CD14-positive monocyte (primary cell): Measurements from ENCODE around the gene PAQR7. TPM values are rescaled to one million over a fixed set of nuclear protein-coding genes. Genes with fewer than 3 reads are reported as not detected.

ENCODE experiments used
- DNase-seq, 3 donors: peaks; one replicate each; pipeline ENCODE4 v3.0.0-alpha.2; 2011 to 2022
- H2AFZ ChIP-seq: 2 replicates; pipeline ENCODE4 v1.6.0; 2012; ENCODE audit warnings: mild to moderate bottlenecking, low read depth, low read length, inconsistent platforms; ENCODE audit not compliant: insufficient read depth, poor library complexity, severe bottlenecking
- H3K27ac ChIP-seq, 2 donors: 1 replicate in 1 of 2; 2 replicates in 1 of 2; pipeline ENCODE4 v1.5.1; 2012 to 2013; ENCODE audit warnings: low read length in 2 of 2, control low read depth in 1 of 2, inconsistent platforms in 1 of 2, low read depth in 1 of 2, mild to moderate bottlenecking in 1 of 2
- H3K27me3 ChIP-seq, 2 donors: one replicate each; pipeline versions ENCODE4 v1.6.0 to v1.6.1; 2011 to 2013; ENCODE audit warnings: low read length in 2 of 2; ENCODE audit not compliant: control insufficient read depth in 2 of 2, insufficient read depth in 2 of 2
- H3K36me3 ChIP-seq, 2 donors: replicated peaks in 1 of 2; 1 replicate in 1 of 2; 2 replicates in 1 of 2; pipeline versions ENCODE4 v1.5.1 to v1.6.1; 2012 to 2013; ENCODE audit warnings: low read length in 2 of 2, control low read depth in 1 of 2, inconsistent platforms in 1 of 2, mild to moderate bottlenecking in 1 of 2; ENCODE audit not compliant: insufficient read depth in 2 of 2, control insufficient read depth in 1 of 2
- H3K4me1 ChIP-seq, 2 donors: 1 replicate in 1 of 2; 2 replicates in 1 of 2; pipeline versions ENCODE4 v1.5.1 to v1.6.1; 2012 to 2013; ENCODE audit warnings: low read length in 2 of 2, control low read depth in 1 of 2, inconsistent platforms in 1 of 2, mild to moderate bottlenecking in 1 of 2, moderate library complexity in 1 of 2; ENCODE audit not compliant: insufficient read depth in 2 of 2, control insufficient read depth in 1 of 2
- H3K4me2 ChIP-seq: replicated peaks from 2 replicates; pipeline ENCODE3; 2012; ENCODE audit warnings: low read length, moderate library complexity, mild to moderate bottlenecking; ENCODE audit not compliant: poor library complexity, severe bottlenecking; ENCODE audit errors: extremely low read depth
- H3K4me3 ChIP-seq, 3 experiments: fragments of 200-600 bp in 1 of 3; sonication (generic) in 1 of 3; replicated peaks in 1 of 3; 1 replicate in 2 of 3; 2 replicates in 1 of 3; pipeline ENCODE4 v1.5.1; 2011 to 2013; ENCODE audit warnings: low read length in 3 of 3, mild to moderate bottlenecking in 3 of 3, control low read depth in 2 of 3, low read depth in 2 of 3, inconsistent platforms in 1 of 3, moderate library complexity in 1 of 3
- H3K79me2 ChIP-seq: 2 replicates; pipeline ENCODE4 v1.6.0; 2012; ENCODE audit warnings: mild to moderate bottlenecking, control low read depth, inconsistent platforms, low read length, moderate library complexity; ENCODE audit not compliant: insufficient read depth
- H3K9ac ChIP-seq: 2 replicates; pipeline ENCODE4 v1.6.0; 2017; ENCODE audit warnings: low read length, mild to moderate bottlenecking; ENCODE audit not compliant: insufficient read depth, poor library complexity, severe bottlenecking
- H3K9me3 ChIP-seq, 2 donors: replicated peaks in 1 of 2; 1 replicate in 1 of 2; 2 replicates in 1 of 2; pipeline versions ENCODE4 v1.5.1 to v1.6.1; 2012 to 2013; ENCODE audit warnings: low read length in 2 of 2, control low read depth in 1 of 2; ENCODE audit not compliant: control insufficient read depth in 1 of 2, insufficient read depth in 1 of 2
- H4K20me1 ChIP-seq: 2 replicates; pipeline ENCODE4 v1.6.0; 2012; ENCODE audit warnings: mild to moderate bottlenecking, low read length, control low read depth, moderate library complexity; ENCODE audit not compliant: insufficient read depth
- H3K27ac Mint-ChIP-seq, 7 donors: one replicate each; pipeline ENCODE4 v1.8.0; 2020; ENCODE audit warnings: mild to moderate bottlenecking in 7 of 7, mixed read lengths in 7 of 7, moderate library complexity in 6 of 7, inconsistent platforms in 2 of 7
- H3K27me3 Mint-ChIP-seq, 3 donors: one replicate each; pipeline ENCODE4 v1.8.0; 2021 to 2022; ENCODE audit warnings: low read depth in 3 of 3, mild to moderate bottlenecking in 3 of 3, mixed read lengths in 3 of 3, moderate library complexity in 3 of 3, inconsistent platforms in 1 of 3
- H3K36me3 Mint-ChIP-seq, 2 donors: one replicate each; pipeline ENCODE4 v1.8.0; 2020; ENCODE audit warnings: mixed read lengths in 2 of 2, inconsistent platforms in 1 of 2, mild to moderate bottlenecking in 1 of 2
- H3K4me1 Mint-ChIP-seq: one replicate; pipeline ENCODE4 v1.8.0; 2020; ENCODE audit warnings: mild to moderate bottlenecking, mixed read lengths
- H3K4me3 Mint-ChIP-seq, 2 donors: one replicate each; pipeline ENCODE4 v1.8.0; 2020; ENCODE audit warnings: mild to moderate bottlenecking in 2 of 2, mixed read lengths in 2 of 2, moderate library complexity in 1 of 2
- H3K9me3 Mint-ChIP-seq, 7 donors: one replicate each; pipeline ENCODE4 v1.8.0; 2020 to 2022; ENCODE audit warnings: mixed read lengths in 7 of 7, mild to moderate bottlenecking in 6 of 7, moderate library complexity in 6 of 7, inconsistent platforms in 2 of 7
- CTCF ChIP-seq: fragments of 200-600 bp; IDR thresholded peaks from one replicate; pipeline ENCODE4 v1.8.0; 2022; ENCODE audit warnings: antibody characterized with exemption, mild to moderate bottlenecking
- WGBS: methylation state at CpG from one replicate; pipeline ENCODE4 v1.1.5; 2013; ENCODE audit warnings: missing lambda C conversion rate; ENCODE audit not compliant: insufficient coverage; 5-methylcytosine and 5-hydroxymethylcytosine counted together
- intact Hi-C, 2 donors: fragments of 100-400 bp; cut with micrococcal nuclease; formaldehyde crosslinking; loops; one replicate each; pipeline versions ENCODE4 v1.15.0 to v1.15.1; 2023
- polyA plus RNA-seq, 3 donors: library from polyadenylated mRNA; depleted of rRNA in 1 of 3; unstranded in 2 of 3; stranded (reverse) in 1 of 3; fragments of 300-500 nt in 2 of 3; fragments of >200 nt in 1 of 3; fragmentation: Illumina TruSeq in 2 of 3; gene quantifications; 1 replicate in 2 of 3; 2 replicates in 1 of 3; pipeline ENCODE4 v1.2.3, GENCODE V29; 2012 to 2021

Gene PAQR7
- polyA plus RNA-seq, 3 donors, result 0.92 to 13.3 (median 1.0) TPM

- Mint-ChIP-seq H3K4me1 (peaks cover 5% of the 10 kb centered on the region), H3K36me3 (no peaks in the 10 kb centered on the region), H3K9me3 (peaks cover 0 to 1% (median 0%) of the 10 kb centered on the region in 7 donors), H3K27me3 (peaks cover 0 to 3% (median 2%) of the 10 kb centered on the region in 3 donors), H3K27ac (no peak overlapping the region), H3K4me3 (no peak overlapping the region)
- TF ChIP-seq CTCF, result no peak
- H3K9me3 ChIP-seq, result no peaks in the 10 kb centered on the region
- H2AFZ ChIP-seq, result no peak overlapping the region
- DNase-seq, result no peak
- WGBS, result no CpG with 5 or more reads among the region's 2 CpGs
- no peaks in the 10 kb centered on the region for H3K79me2 ChIP-seq
- H3K4me1 ChIP-seq, result no peaks in the 10 kb centered on the region
- H3K27ac ChIP-seq, result no peak overlapping the region
- no peaks in the 10 kb centered on the region for H3K27me3 ChIP-seq
- H3K4me2 ChIP-seq, result no peak overlapping the region
- no peak overlapping the region for H3K4me3 ChIP-seq
- no peak overlapping the region for H3K9ac ChIP-seq
- intact Hi-C loops, result no loop called here
- H4K20me1 ChIP-seq, result no peaks in the 10 kb centered on the region
- no peaks in the 10 kb centered on the region for H3K36me3 ChIP-seq
These were observed 41.0 kb upstream of the PAQR7 start for GRCh38 chr1:25916460-25916859.

- Mint-ChIP-seq H3K4me1 (peaks cover 4% of the 10 kb centered on the region), H3K4me3 (no peak overlapping the region), H3K9me3 (peaks cover 0 to 2% (median 0%) of the 10 kb centered on the region in 7 donors), H3K27ac (no peak overlapping the region), H3K36me3 (no peaks in the 10 kb centered on the region), H3K27me3 (peaks cover under 1 to 3% (median 2%) of the 10 kb centered on the region in 3 donors)
- intact Hi-C loops, result no loop called here
- no peak overlapping the region for H3K4me3 ChIP-seq
- H3K79me2 ChIP-seq, result no peaks in the 10 kb centered on the region
- no peaks in the 10 kb centered on the region for H4K20me1 ChIP-seq
- H3K9me3 ChIP-seq, result no peaks in the 10 kb centered on the region
- H2AFZ ChIP-seq, result no peak overlapping the region
- no peaks in the 10 kb centered on the region for H3K4me1 ChIP-seq
- peak in 1 of 3 donors; percentile 24 for DNase-seq
- H3K27me3 ChIP-seq, result no peaks in the 10 kb centered on the region
- no peak overlapping the region for H3K9ac ChIP-seq
- TF ChIP-seq CTCF, result no peak
- H3K27ac ChIP-seq, result no peak overlapping the region
- H3K4me2 ChIP-seq, result no peak overlapping the region
- H3K36me3 ChIP-seq, result no peaks in the 10 kb centered on the region
- WGBS, result 75% methylated on average over 2 of the region's 3 CpGs
These were observed 38.8 kb upstream of the PAQR7 start for GRCh38 chr1:25914074-25914995.
